Measurements from ENCODE around the gene UNC5C.

UNC5C gene

DNA sequence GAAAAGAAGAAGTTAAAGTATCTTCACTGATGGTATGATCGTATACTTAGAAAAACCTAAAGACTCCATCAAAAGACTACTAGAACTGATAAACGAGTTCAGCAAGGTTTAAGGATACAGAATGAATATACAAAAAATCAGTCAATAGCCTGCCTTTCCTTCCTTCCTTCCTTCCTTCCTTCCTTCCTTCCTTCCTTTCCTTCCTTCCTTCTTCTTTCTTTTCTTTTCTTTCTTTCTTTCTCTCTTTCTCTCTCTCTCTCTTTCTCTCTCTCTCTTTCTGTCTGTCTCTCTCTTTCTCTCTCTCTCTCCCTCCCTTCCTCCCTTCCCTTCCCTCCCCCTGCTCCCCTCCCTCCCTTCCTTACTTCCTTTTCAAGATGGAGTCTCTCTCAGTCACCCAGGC, 428.3 kb downstream of the UNC5C start:
- DNase-seq (ENCODE audit: low spot score): no peak

GRCh38 chr4:95118497-95118896, 430.3 kb downstream of the UNC5C start:
- DNase-seq (ENCODE audit: low spot score): no peak

GRCh38 chr4:95114521-95114920, 434.3 kb downstream of the UNC5C start:
- no peak for DNase-seq (ENCODE audit: low spot score)

All from putamen (tissue), 1 donor.